Measurements from ENCODE around the gene NSUN2. TPM values are rescaled to one million over a fixed set of nuclear protein-coding genes. Genes with fewer than 3 reads are reported as not detected.

NSUN2 gene
- total RNA-seq (2014; rRNA removed; shearing (Covaris generic)) = 110 and 112 TPM in 2 replicates
- polyA plus RNA-seq (2016; fragmentation: Nextera tagmentation; extraction: Ambion mirVana) = 59.3 and 65.4 TPM in 2 replicates
- long read RNA-seq, transcript NSUN2-201 (19 exons, 3,303 nt) = major isoform, 25 of 35 reads
- long read RNA-seq, partial matches to known transcripts = 6 of 35 reads
- long read RNA-seq, other reads (novel, unspliced or antisense) = 0 of 35 reads

GRCh38 chr5:6632888-6633468, at the start of gene NSUN2, which contains the start of gene SRD5A1:
Gene NSUN2 (minus strand): TSS chr5:6633044. CDS start chr5:6632979, 65 bp downstream.
Gene SRD5A1 (plus strand): TSS chr5:6633440. CDS start chr5:6633577, 137 bp downstream.
- Histone ChIP-seq H2AFZ (peak within 1 kb of the TSS; percentile 96), H3F3A (replicated peaks; ENCODE audit: low read depth) (no peaks in the 10 kb centered on the region; the same call in 1 of the 2 replicates), H3K4me1 (ENCODE audit: insufficient read depth) (peaks cover 14% of the 10 kb centered on the region), H3K27me3 (ENCODE audit: insufficient read depth) (no peaks in the 10 kb centered on the region), H3K36me3 (ENCODE audit: insufficient read depth) (0 out of 2 replicates have a peak, but pooled peaks cover 20% of the 10 kb centered on the region), H3K27ac (ENCODE audit: low read depth) (peak within 1 kb of the TSS; percentile 87), H3K4me3 (peak within 1 kb of the TSS; percentile 97), H3K9me2 (ENCODE audit: insufficient read depth) (no peaks in the 10 kb centered on the region), H3K4me2 (peak within 1 kb of the TSS; percentile 99), H3K79me2 (replicated peaks; ENCODE audit: insufficient read depth) (peaks cover 93% of the 10 kb centered on the region), H4K20me1 (replicated peaks; ENCODE audit: insufficient read depth) (peaks cover 39% of the 10 kb centered on the region)
- Mint-ChIP-seq H3K27ac (peak within 1 kb of the TSS; percentile 99), H3K4me3 (peak within 1 kb of the TSS; percentile 100), H3K27me3 (ENCODE audit: insufficient read depth, low read depth, poor library complexity) (peaks cover 7% of the 10 kb centered on the region), H3K9me3 (no peaks in the 10 kb centered on the region), H3K36me3 (ENCODE audit: low read depth) (peaks cover 49% of the 10 kb centered on the region), H3K4me1 (peaks cover 13% of the 10 kb centered on the region)
- peak; percentile 89 for DNase-seq (ENCODE audit: low spot score)
- ATAC-seq = peak; percentile 87
- TF ChIP-seq NANOG (IDR thresholded peaks at IDR 0.05; ENCODE audit: borderline replicate concordance) (no peak), POLR2AphosphoS5 (IDR thresholded peaks at IDR 0.05; ENCODE audit: low read depth) (peak; percentile 77), ETS1 (IDR thresholded peaks at IDR 0.05) (peak; percentile 71)

GRCh38 chr5:6682239-6682638, 49.4 kb upstream of the NSUN2 start:
- no peaks in the 10 kb centered on the region for H3F3A ChIP-seq (replicated peaks; ENCODE audit: low read depth)
- H3K4me2 ChIP-seq = no peak overlapping the region
- Mint-ChIP-seq H3K36me3 (ENCODE audit: low read depth) (no peaks in the 10 kb centered on the region; the same call in 2 of the 3 replicates), H3K27me3 (ENCODE audit: insufficient read depth, low read depth, poor library complexity) (peaks cover 7% of the 10 kb centered on the region), H3K27ac (no peak overlapping the region), H3K4me3 (peak overlapping the region; percentile 39; the same call in 2 of the 3 replicates), H3K4me1 (peaks cover 2% of the 10 kb centered on the region; the same call in 2 of the 3 replicates), H3K9me3 (no peaks in the 10 kb centered on the region)
- no peak overlapping the region for H3K27ac ChIP-seq (ENCODE audit: low read depth)
- H4K20me1 ChIP-seq (replicated peaks; ENCODE audit: insufficient read depth) = no peaks in the 10 kb centered on the region; the same call in none of the 2 replicates
- DNase-seq (ENCODE audit: low spot score) (peak; percentile 41), ATAC-seq (peak; percentile 86)
- no peak overlapping the region for H3K4me3 ChIP-seq
- H2AFZ ChIP-seq = no peak overlapping the region
- H3K9me2 ChIP-seq (ENCODE audit: insufficient read depth) = peaks cover 6% of the 10 kb centered on the region; the same call in 1 of the 2 replicates
- H3K79me2 ChIP-seq (replicated peaks; ENCODE audit: insufficient read depth) = no peaks in the 10 kb centered on the region
- H3K27me3 ChIP-seq (ENCODE audit: insufficient read depth) = no peaks in the 10 kb centered on the region
- H3K4me1 ChIP-seq (ENCODE audit: insufficient read depth) = no peaks in the 10 kb centered on the region
- no peaks in the 10 kb centered on the region for H3K36me3 ChIP-seq (ENCODE audit: insufficient read depth)
- no peak for TF ChIP-seq STAT1 (IDR thresholded peaks at IDR 0.05; ENCODE audit: unreplicated experiment)
- no peak for TF ChIP-seq CREB1 (CRISPR knock-in tag; IDR thresholded peaks at IDR 0.05; ENCODE audit: low read depth)
- no peak for TF ChIP-seq ZNF114 (CRISPR knock-in tag; IDR thresholded peaks at IDR 0.05)
- TF ChIP-seq, protein P1, sequence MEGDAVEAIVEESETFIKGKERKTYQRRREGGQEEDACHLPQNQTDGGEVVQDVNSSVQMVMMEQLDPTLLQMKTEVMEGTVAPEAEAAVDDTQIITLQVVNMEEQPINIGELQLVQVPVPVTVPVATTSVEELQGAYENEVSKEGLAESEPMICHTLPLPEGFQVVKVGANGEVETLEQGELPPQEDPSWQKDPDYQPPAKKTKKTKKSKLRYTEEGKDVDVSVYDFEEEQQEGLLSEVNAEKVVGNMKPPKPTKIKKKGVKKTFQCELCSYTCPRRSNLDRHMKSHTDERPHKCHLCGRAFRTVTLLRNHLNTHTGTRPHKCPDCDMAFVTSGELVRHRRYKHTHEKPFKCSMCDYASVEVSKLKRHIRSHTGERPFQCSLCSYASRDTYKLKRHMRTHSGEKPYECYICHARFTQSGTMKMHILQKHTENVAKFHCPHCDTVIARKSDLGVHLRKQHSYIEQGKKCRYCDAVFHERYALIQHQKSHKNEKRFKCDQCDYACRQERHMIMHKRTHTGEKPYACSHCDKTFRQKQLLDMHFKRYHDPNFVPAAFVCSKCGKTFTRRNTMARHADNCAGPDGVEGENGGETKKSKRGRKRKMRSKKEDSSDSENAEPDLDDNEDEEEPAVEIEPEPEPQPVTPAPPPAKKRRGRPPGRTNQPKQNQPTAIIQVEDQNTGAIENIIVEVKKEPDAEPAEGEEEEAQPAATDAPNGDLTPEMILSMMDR (conservative IDR thresholded peaks at IDR 0.05; ENCODE audit: low read depth in 2 of 2) = no peak
- no peak for TF ChIP-seq EZH2phosphoT487 (IDR thresholded peaks at IDR 0.05; ENCODE audit: unreplicated experiment)
- TF ChIP-seq ETS1 (IDR thresholded peaks at IDR 0.05) = no peak
- TF ChIP-seq, protein P2, sequence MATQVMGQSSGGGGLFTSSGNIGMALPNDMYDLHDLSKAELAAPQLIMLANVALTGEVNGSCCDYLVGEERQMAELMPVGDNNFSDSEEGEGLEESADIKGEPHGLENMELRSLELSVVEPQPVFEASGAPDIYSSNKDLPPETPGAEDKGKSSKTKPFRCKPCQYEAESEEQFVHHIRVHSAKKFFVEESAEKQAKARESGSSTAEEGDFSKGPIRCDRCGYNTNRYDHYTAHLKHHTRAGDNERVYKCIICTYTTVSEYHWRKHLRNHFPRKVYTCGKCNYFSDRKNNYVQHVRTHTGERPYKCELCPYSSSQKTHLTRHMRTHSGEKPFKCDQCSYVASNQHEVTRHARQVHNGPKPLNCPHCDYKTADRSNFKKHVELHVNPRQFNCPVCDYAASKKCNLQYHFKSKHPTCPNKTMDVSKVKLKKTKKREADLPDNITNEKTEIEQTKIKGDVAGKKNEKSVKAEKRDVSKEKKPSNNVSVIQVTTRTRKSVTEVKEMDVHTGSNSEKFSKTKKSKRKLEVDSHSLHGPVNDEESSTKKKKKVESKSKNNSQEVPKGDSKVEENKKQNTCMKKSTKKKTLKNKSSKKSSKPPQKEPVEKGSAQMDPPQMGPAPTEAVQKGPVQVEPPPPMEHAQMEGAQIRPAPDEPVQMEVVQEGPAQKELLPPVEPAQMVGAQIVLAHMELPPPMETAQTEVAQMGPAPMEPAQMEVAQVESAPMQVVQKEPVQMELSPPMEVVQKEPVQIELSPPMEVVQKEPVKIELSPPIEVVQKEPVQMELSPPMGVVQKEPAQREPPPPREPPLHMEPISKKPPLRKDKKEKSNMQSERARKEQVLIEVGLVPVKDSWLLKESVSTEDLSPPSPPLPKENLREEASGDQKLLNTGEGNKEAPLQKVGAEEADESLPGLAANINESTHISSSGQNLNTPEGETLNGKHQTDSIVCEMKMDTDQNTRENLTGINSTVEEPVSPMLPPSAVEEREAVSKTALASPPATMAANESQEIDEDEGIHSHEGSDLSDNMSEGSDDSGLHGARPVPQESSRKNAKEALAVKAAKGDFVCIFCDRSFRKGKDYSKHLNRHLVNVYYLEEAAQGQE (IDR thresholded peaks at IDR 0.05; ENCODE audit: unreplicated experiment) = no peak
- TF ChIP-seq POLR2AphosphoS5 (IDR thresholded peaks at IDR 0.05; ENCODE audit: low read depth) = no peak
- TF ChIP-seq EZH2 (IDR thresholded peaks at IDR 0.05; ENCODE audit: low read depth, unreplicated experiment) = no peak
- no peak for TF ChIP-seq ZNF331 (CRISPR knock-in tag; IDR thresholded peaks at IDR 0.05; ENCODE audit: low read depth)
- no peak for TF ChIP-seq NANOG (IDR thresholded peaks at IDR 0.05; ENCODE audit: borderline replicate concordance)
